HG03039 (cell line): ENCODE data around the gene C6orf132.
"Not testable (repeated sequence)": the region's sequence is repeated elsewhere in the genome, so short reads cannot be mapped to it uniquely, and the experiment has no call there.

Experiments
- ATAC-seq: cut with Tn5 transposase; IDR thresholded peaks from one replicate; pipeline ENCODE4 v1.9.1; 2021; ENCODE audit warnings: mild to moderate bottlenecking, moderate library complexity; ENCODE audit not compliant: unreplicated experiment

C6orf132 gene

GRCh38 chr6:42163981-42164380 lies 21.6 kb upstream of the C6orf132 start:
- ATAC-seq = no peak

- ATAC-seq = no peak
Measured at GRCh38 chr6:42162812-42163211, 20.4 kb upstream of the C6orf132 start.

GRCh38 chr6:42162384-42162783 lies 20.0 kb upstream of the C6orf132 start:
- ATAC-seq = no peak

- no peak for ATAC-seq
Measured at GRCh38 chr6:42159431-42160024, 17.1 kb upstream of the C6orf132 start.

- no peak for ATAC-seq
Measured at GRCh38 chr6:42158631-42159030, 16.2 kb upstream of the C6orf132 start.

GRCh38 chr6:42158011-42158410 lies 15.6 kb upstream of the C6orf132 start:
- ATAC-seq = no peak

GRCh38 chr6:42156638-42157037 lies 14.2 kb upstream of the C6orf132 start:
- ATAC-seq = no peak

GRCh38 chr6:42155293-42155692 lies 12.9 kb upstream of the C6orf132 start:
- ATAC-seq = no peak

- no peak for ATAC-seq
Measured at GRCh38 chr6:42154461-42155209, 12.2 kb upstream of the C6orf132 start.

- ATAC-seq = no peak
Measured at GRCh38 chr6:42153921-42154320, 11.5 kb upstream of the C6orf132 start.

- not testable (repeated sequence) for ATAC-seq
Measured at GRCh38 chr6:42152528-42153213, 10.3 kb upstream of the C6orf132 start.

- ATAC-seq = no peak
Measured at GRCh38 chr6:42152024-42152423, 9.6 kb upstream of the C6orf132 start.

GRCh38 chr6:42150254-42150653 lies 7.8 kb upstream of the C6orf132 start:
- no peak for ATAC-seq

- no peak for ATAC-seq
Measured at GRCh38 chr6:42148058-42148457, 5.6 kb upstream of the C6orf132 start.

GRCh38 chr6:42147138-42147562 lies 4.7 kb upstream of the C6orf132 start:
- no peak for ATAC-seq

GRCh38 chr6:42141603-42142117 lies 760 bp downstream of the C6orf132 start:
- ATAC-seq = no peak

GRCh38 chr6:42140756-42141602 lies 1.4 kb downstream of the C6orf132 start:
- no peak for ATAC-seq

GRCh38 chr6:42140032-42140431 lies 2.4 kb downstream of the C6orf132 start:
- ATAC-seq = no peak

- ATAC-seq = no peak
Measured at GRCh38 chr6:42138630-42139619, 3.5 kb downstream of the C6orf132 start.

- ATAC-seq = no peak
Measured at GRCh38 chr6:42138190-42138589, 4.2 kb downstream of the C6orf132 start.
